DLD1 (cell line): ENCODE measurements around the gene MEG3.

Experiments used
- in situ Hi-C: cut with HindIII; loops from 2 replicates; pipeline ENCODE4 v1.10.0; 2017; ENCODE audit warnings: low sequenced_read_pairs

Gene MEG3

DNA sequence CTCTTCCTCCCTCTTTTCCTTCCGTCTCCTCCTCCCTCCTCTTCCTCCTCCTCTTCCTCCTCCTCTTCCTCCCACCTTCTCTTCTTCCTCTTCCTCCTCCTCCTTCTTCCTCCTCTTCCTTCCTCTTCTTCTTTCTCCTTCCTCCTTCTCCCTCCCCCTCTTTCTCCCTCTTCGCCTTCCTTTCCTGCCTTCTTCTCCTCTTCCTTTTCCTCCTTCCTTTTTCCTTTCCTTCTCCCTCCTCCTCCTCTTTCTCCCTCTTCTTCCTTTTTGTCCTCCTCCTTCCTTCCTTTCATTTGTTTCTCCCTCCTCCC is 36.0 kb downstream of the MEG3 start:
- in situ Hi-C loops: no loop called here

DNA sequence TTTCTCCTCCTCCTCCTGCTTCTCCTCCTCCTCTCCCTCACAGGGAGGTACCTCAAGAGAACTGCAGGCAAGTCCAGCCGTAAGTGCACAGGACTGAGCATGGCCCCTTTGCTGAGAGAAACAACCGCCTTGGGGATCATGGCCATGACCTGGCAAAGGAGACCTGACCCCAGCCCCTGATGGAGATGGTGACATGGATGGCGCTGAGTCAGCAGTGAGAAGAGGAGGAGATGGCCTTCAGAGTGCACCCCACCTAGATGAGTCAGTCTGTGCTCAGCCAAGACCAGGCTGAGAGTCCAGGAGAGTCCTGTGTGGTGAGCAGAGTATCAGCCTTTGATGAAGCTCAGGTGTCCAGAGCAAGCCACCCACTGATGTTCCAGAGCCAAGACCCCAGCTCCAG is 36.4 kb downstream of the MEG3 start:
- in situ Hi-C loops: no loop called here

DNA sequence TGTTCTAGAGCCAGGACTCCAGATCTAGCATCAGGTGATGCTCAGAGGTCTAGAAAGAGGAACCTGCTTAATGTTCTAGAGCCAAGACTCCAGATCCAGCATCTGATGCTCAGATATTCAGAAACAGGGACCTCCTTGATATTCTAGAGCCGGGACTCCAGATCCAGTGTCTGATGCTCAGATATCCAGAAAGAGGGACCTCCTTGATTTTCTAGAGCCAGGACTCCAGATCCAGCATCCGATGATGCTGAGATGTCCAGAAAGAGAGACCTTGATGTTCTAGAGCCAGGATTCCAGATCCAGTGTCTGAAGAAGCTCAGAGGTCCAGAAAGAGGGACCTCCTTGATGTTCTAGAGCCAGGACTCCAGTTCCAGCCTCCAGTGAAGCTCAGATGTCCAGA is 36.9 kb downstream of the MEG3 start:
- in situ Hi-C loops: no loop called here

DNA sequence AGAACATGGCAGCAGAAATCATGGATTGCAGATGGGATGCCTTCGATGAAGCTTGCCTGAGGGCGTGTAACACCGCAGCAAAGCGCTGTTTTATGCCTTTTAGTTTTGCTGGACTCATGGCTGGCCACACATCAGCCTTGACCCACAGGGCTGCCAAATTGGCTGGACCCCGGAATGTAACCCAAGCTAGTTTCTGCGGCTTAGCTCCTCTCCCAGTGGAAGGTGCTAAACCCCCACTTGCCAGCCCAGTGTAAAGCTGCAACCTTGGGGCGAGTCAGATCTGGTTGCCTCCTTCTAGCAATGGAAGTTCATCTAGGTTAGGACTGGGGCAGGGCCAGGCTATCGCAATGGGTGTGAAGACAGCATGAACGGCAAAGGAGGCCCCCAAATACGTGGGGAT is 38.3 kb downstream of the MEG3 start:
- in situ Hi-C loops: no loop called here

DNA sequence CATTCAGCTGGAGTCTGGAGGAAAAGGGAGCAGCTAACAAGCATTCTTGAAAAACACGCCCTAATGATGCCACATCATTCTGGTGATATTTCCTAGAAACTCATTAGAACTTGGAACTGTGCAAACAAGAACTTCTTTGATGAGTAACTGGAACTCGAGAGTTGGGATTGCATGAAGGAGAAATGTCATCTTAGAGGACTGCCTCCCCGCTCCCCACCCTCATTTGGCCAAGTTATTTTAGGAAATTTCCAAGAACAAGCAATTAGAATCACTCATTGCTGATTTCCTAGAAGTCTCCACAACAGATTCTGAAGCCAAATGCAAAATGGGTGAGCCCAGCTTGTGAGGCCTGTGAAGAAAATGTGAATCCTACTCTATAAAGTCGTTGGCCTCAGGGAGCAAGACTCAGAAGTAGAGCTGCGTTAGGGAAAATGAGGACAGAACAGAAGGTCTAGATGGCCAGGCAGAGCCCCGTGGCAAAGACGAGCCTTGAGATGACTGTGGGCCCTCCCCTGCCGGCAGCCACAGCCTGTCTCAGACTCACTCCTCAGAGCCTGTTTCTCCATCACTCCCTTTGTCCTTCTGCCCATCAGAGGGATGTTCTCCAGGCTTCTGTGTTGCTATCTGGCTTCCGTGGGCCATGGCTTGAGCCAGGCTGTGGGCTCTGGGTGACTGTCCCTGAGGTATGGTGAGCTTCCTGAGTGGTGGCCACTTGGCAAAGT is 39.2 kb downstream of the MEG3 start:
- in situ Hi-C loops: no loop called here

DNA sequence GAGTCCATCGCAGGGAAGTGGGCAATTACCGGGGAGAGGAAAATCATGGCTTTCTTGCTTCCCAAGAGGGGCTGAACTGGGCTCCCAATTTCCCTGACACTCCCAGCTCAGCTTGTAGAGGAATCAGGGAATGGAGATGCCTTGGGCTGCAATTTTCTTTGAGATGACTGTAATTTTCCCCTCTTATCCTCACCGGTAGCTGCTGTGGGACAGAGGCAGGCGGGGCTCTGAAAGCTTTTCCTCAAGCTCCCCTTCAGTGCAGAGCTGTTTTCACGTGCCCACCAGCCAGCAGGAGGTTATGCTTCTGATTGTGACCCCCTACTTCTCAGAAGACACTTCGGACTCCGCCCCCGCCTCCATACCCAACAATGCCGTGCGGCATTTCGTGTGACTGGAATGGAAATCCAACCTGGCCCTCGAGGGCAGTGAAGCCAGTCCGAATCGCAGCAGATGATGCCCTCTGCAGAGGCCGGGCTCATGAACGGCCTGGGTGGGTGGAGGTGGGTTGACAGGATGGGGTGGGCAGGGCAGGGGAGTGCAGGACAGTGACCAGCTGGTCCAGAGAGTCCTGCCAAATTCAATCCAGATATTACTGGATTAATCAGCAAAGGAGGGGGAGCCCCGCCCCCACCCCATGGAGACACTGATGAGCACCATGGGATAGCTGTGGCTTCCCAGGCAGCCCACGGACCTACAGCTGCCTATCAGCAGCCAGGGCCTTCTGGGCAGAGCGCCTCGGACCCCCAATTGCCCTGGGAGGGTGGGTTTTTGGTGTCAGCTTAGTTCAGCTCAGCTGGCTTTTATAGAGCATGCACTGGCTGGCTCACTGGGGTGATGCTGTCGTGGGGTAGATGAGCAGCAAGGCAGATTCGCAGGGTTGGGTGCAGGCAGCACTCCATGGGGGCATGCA is 40.0 kb downstream of the MEG3 start:
- in situ Hi-C loops: no loop called here

DNA sequence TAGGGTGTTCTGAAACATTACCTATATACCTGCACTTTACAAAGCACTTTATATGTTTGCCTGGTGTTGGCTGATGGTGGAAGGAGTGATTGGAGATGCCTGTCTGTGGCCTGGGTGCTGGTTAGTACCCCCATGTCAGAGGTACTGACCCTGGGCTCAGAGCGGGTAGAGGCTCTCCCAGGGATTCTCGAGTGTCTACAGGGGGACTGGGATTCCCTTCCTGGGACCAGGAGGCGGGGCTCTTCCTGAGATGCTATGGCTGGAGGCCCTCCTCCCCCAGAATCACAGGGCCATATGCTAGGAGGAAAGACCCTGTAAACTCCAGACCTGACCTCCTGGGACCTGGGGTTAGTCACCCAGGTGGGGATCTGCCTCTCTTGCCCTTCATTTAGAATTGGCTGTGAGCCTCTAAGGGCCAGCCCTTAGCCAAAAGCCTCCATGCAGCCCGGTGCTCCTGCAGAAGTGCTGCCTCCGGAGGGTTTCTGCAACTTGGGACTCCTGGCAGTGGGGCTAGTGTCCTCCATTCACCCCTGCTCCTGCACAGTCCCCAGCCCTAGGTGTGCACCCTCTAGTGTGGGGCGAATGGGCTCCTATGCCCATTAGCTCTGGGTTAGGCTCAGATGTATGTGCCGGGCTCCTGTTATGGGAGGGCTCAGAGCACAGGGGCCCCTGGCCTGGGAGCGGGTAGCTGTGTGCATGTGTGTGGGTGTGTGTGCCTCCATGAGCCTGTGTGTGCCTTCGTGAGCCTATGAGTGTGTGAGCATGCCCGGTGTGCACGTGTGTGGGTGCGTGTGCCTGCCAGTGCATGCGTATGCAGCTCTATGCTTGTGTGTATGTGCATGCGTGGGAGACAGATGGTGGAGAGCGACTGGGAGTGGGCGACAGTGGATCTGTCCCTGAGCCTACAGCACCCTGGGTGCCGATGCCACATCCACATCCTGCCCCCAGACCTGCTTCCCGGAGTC is 41.0 kb downstream of the MEG3 start:
- in situ Hi-C loops: no loop called here

DNA sequence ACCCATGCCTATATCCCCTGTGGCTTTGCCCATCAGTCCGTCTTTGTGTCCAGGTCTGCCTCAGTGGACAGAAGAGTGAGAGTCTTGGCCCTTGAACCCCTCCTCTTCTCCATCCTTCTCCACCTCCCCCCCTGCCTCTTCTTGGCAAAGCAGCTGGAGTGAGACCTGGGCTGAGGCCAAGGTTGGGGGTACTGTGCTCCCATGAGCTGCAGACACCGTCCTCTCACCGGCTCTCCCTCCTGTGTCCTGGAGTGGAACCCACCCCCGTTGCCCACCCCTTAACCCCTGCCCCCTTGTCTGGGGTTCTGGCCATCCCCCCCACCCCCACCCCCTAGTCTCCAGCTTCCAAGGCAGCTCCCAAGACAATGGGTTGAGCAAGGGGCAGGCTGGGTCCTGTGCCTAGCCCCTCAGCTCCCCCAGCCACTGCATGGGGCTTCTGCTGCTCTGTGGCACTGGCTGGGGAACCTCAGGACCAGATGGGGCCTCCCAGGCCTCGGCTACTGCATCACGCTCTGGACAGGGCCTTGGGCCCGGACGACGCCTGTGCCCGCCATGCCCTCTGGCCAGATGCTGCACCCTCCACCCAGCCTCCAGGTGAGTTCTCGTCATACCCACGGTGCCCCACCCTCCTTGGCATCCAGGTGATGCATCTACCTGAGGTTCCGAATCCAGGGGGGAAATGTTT is 41.9 kb downstream of the MEG3 start:
- in situ Hi-C loops: no loop called here

DNA sequence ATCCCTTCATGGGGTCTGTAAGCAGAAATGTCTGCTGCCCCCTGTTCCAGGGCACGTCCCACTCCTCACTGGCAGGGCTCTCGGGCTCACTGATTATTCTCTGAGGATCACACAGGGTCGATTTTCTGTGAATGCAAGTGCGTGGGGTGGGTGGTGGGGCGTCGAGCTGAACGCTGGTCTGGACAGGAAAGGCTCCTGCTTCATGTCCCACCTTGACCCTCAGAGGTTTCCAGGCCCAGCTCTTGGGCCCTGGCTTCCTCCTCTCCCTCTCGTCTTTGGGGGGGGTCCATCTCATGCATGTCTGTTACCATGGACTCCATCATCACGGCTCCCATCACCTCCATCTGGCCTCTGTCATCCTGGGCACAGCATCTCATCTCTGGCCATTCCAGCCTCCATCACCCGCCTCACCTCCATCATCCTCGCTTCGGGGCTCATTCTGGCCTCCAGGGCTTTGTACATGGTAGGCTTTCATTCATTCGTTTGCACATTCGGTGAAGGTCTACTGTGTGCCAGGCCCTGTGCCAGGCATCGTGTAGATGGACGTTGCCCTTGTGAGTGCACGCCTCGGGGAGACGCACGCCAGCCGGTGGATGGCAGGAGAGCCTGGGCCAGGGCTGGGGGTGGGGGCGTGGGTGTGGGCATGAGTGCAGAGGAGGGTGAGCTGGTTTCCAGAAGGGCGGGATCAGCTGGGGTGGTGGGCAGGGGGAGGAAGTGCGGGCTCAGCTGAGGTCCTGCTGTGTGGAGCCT is 42.9 kb downstream of the MEG3 start:
- in situ Hi-C loops: no loop called here

DNA sequence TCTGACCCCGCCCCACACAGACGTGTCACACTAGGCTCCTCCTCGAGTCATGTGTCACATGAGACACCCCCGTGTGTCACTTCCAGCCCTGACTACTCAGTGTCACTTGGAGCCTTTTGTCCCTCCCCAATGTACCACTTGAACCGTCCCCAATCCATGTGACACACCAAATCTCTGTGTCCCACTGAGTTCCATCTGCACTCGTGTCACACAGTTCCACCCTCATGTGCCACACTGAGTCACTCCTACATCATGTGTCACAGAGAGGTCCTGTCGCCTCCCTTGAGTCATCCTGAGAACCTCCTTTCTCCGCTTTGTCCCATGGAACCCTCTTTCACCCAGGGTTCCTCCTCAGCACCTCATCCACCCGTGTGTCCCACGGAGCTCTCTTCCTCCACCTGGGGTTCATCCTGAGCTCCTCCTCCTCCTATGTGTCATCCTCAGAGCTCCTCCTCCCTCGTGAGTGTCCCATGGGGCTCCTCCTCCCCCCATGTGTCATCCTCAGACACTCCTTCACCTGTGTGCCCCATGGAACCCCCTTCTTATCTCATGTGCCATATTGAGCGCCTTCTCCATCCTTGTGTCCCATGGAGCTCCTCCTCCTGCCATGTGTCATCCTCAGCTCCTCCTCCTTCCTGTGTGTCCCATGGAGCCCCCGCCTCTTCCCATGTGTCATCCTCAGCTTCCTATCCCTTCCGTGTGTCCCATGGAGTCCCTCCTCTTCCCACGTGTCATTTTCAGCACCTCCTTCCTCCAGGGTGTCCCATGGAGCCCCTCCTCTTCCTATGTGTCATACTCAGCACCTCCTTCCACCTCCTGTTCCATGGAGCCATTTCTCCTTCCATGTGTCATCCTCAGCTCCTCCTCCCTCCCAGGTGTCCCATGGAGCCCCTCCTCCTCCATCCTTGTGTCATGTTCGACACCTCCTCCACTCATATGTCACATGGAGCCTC is 45.6 kb downstream of the MEG3 start:
- in situ Hi-C loops: no loop called here

DNA sequence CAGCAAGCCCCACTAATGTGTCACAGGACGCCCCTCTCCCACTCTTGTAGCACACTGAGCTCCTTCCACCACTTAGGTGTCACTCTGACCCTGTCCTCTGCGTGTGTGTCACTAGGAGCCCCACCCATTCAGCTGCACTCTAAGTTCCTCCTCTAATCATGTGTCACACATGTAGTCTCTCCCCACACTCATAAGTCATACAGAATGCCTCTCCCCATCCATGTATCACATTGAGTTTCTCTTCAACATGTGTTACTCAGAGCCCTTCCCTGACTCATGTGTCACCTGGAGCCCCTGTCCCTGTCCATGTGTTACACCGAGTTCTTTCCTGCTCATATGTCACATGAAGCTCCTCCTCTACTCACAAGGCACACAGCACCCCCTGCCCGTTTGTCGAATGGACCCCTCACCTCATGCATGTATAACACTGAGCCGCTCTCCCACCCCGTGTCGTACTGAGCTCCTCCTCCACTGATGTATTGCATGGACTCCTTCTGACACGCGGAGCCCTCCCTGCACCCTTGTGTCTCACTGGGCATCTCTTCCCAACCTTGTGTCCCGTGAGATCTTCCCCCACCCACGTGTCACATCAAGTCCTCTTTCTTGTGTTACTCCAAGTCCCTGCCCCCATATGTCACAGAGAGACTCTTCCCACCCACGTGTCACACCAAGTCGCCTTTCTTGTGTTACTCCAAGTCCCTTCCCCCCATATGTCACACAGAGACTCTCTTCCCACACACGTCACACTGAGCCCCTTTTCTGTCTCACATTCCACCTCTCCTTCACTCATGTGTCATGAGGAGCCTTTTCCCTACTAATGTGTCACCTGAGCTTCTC is 46.6 kb downstream of the MEG3 start:
- in situ Hi-C loops: no loop called here

DNA sequence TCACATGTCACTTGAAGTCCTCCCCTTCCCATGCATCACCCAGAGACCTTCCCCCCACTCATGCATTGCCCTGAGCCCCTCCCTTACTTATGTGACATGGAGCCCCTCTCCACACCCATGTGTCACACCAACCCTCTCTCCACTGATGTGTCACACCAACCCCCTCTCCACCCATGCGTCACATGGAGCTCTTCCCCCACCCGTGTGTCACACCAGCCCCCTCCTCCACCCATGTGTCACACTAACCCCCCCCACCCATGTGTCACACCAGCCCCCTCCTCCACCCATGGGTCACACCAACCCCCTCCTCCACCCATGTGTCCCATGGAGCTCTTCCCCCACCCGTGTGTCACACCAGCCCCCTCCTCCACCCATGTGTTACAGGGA is 47.2 kb downstream of the MEG3 start:
- in situ Hi-C loops: no loop called here

DNA sequence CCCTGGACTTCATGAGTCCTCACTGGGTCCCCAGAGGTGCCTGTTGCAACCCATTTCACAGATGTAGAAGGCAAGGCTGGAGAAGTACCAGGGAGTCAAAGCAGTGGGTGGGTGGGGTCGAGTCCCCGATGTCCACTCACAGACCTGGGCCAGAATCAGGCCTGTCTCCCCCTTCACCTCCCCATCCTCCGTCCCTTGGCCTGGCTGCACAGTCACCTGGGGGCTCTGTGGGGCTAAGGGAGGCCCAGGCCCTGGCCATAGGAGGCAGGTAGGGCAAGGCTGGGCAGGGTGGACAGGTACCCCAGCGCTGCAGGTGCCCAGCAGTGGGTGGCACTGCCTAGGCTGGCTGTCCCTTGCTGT is 48.1 kb downstream of the MEG3 start:
- in situ Hi-C loops: no loop called here

DNA sequence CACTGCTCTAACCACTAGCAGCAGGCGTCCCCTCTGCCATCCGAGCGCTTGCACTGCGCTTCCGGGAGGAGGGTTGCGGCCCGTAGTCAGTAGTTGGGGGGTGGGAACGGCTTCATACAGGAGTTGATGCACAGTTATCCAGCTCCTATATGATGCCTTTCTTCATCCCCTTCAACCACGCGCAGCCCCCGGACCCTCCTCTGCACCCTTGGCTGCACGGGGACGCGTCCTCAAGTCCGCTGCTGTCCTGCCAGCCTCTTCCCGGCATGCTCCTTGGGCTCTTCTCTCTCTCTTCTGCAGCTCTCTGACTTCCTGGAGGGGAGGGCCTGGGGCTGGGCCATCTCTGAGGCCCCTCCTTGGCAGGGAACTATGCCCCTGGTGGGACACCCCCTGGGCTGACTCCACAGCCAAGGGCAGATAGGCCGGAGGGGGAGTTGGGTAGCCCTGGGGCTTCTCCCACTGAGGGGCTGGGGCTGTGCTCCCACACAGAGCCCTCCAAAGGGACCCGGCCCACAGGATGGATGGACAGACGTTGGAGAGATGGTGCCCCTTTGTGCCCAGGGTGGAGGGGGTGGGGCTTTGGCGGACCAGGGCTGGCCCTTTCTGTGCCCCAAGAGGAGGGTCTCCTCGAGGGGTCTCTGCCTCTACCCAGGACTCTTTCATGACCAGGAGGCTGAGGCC is 48.6 kb downstream of the MEG3 start:
- in situ Hi-C loops: no loop called here

DNA sequence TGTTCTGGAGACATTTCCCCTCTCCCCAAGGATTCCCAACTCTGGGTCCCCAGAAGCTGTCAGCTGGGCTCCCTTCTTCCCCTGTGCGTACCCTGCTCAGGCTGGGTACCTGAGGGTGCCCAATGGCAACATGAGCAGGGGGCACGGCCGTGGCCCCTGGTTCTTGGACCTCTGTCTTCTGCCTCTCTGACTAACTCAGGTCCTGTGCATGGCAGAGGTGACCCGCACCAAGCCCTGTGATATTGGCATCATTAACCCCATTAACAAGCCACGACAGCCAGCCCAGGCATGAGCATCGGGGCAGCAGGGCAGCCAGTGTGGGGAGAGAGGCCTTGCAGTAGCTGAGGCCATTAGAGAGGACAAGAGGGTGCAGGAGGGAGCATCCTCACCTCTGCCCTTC is 49.2 kb downstream of the MEG3 start:
- in situ Hi-C loops: no loop called here

DNA sequence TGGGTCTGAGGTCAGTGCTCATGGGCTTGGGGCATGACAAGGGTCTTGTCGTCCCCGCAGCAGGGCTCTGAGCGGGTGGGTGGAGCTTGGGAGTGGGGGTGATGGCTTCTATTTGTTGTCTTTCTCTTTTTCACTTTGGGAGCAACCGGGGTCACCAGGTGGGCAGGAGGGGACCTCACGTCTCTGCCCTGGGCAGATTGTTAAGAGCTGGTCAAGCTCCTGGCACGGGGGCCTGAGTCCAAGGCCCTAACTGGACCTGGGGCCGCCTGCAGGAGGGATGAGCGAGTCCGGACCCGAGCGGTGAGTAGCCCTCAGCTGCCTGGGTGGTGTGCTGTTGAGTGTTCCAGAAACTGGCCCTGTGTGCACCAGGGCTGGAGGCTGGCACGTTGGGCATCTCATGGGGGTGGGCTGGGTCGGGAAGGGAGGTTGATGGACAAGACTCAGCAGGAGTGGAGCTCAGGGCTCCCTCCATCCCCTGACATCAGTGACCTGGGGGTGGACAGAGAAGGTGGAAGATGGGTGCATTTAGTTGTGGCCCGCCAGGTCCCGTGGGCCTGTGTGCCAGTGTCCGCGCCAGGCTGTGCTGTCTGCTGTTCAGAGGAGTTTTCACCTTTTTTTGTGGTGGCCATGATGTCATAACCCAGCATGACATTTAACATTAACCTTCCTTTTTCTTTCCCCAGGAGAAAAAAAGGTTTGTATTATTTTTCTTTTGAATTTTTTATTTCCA is 50.1 kb downstream of the MEG3 start:
- in situ Hi-C loops: no loop called here
